ENCODE data around the gene SAMD14.

- TF ChIP-seq CTCF (IDR thresholded peaks at IDR 0.05) (no peak), POLR2A (IDR thresholded peaks at IDR 0.05) (no peak)
Observed at GRCh38 chr17:50165466-50165865, 35.5 kb upstream of the SAMD14 start.
